ENCODE data around the gene FBXW9.

- TF ChIP-seq CTCF (IDR thresholded peaks at IDR 0.05) (no peak), POLR2A (IDR thresholded peaks at IDR 0.05) (no peak)
Observed at GRCh38 chr19:12675399-12675798, 21.0 kb downstream of the FBXW9 start.
